ENCODE measurements around the gene NUPR1.

Gene NUPR1

DNA sequence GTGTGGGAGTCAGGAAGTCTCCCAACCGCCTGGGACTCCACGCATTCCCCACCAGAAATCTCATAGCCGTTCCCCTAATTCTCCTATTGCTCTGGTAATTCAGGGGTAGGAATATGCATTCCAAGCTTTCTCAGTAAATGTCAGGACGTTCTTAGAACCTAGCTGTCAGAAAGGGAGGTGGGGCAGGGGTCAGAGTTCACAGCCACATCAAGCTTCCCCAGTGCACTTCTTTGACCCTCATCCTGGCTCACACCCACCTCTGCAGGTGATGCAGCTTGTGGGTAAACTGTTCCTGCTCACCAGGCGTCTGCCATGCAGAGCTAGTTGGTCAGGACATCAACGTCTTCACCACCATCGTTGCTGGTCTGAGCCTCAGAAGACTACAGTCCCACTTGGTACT, 18.1 kb downstream of the NUPR1 start:
- TF ChIP-seq, protein P1, sequence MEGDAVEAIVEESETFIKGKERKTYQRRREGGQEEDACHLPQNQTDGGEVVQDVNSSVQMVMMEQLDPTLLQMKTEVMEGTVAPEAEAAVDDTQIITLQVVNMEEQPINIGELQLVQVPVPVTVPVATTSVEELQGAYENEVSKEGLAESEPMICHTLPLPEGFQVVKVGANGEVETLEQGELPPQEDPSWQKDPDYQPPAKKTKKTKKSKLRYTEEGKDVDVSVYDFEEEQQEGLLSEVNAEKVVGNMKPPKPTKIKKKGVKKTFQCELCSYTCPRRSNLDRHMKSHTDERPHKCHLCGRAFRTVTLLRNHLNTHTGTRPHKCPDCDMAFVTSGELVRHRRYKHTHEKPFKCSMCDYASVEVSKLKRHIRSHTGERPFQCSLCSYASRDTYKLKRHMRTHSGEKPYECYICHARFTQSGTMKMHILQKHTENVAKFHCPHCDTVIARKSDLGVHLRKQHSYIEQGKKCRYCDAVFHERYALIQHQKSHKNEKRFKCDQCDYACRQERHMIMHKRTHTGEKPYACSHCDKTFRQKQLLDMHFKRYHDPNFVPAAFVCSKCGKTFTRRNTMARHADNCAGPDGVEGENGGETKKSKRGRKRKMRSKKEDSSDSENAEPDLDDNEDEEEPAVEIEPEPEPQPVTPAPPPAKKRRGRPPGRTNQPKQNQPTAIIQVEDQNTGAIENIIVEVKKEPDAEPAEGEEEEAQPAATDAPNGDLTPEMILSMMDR (IDR thresholded peaks at IDR 0.05; ENCODE audit: borderline replicate concordance, control extremely low read depth, extremely low read depth, insufficient read depth, missing control alignments), result no peak
- in situ Hi-C loops (cut with MboI; ENCODE audit: low sequenced_read_pairs, unreplicated experiment), result no loop called here
- no peak for DNase-seq (ENCODE audit: low spot score)

DNA sequence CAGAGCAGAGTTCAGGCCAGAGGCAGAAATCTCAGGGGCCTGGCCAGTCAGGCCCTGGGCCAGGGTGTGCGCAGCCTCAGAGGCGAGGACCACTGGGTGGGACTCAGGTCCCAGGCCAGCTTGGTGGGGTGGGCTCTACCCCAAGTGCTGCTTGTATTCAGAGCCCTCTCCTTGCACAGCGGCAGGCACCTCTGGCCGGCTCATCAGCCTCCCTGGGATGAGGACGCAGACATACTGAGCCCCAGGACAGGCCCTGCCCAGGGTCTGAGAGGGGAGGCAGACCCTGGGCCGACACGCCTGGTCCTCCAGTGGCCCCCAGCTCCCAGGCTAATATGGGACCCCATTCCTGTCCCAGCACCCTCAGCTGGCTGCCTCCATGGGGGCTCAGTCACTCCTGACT, 24.5 kb downstream of the NUPR1 start:
- TF ChIP-seq, protein P1 (IDR thresholded peaks at IDR 0.05; ENCODE audit: borderline replicate concordance, control extremely low read depth, extremely low read depth, insufficient read depth, missing control alignments), result no peak
- DNase-seq (ENCODE audit: low spot score), result no peak
- in situ Hi-C loops (cut with MboI; ENCODE audit: low sequenced_read_pairs, unreplicated experiment), result no loop called here

DNA sequence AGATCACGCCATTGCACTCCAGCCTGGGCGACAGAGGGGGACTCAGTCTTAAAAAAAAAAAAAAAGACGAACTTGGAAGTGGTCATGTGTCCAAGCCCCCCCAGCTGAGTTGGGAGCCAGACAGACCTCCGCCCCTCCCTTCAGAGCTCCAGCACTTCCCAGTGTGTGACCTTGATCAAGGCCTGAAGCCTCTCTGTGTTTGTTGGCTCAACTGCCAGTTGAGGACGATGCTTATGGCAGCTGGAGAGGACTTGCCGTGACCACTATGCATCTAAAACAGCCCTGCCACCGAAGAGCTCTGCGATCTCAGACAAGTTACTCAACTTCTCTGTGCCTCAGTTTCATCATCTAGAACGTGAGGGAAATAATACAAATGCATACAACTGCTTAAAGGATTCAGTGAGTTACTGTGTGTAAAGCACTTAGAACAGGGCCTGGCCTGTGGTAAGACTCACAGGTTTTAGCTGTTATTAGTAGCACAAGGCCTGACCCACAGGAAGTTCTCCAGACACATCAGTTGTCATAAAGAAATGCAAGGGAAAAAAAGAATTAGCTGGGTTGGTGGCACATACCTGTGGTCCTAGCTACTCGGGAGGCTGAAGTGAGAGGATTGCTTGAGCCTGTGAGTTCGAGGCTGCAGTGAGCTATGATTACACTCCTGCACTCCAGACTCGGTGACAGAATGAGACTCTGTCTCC, 25.1 kb downstream of the NUPR1 start:
- in situ Hi-C loops (cut with MboI; ENCODE audit: low sequenced_read_pairs, unreplicated experiment), result no loop called here
- DNase-seq (ENCODE audit: low spot score), result no peak
- TF ChIP-seq, protein P1 (IDR thresholded peaks at IDR 0.05; ENCODE audit: borderline replicate concordance, control extremely low read depth, extremely low read depth, insufficient read depth, missing control alignments), result no peak

DNA sequence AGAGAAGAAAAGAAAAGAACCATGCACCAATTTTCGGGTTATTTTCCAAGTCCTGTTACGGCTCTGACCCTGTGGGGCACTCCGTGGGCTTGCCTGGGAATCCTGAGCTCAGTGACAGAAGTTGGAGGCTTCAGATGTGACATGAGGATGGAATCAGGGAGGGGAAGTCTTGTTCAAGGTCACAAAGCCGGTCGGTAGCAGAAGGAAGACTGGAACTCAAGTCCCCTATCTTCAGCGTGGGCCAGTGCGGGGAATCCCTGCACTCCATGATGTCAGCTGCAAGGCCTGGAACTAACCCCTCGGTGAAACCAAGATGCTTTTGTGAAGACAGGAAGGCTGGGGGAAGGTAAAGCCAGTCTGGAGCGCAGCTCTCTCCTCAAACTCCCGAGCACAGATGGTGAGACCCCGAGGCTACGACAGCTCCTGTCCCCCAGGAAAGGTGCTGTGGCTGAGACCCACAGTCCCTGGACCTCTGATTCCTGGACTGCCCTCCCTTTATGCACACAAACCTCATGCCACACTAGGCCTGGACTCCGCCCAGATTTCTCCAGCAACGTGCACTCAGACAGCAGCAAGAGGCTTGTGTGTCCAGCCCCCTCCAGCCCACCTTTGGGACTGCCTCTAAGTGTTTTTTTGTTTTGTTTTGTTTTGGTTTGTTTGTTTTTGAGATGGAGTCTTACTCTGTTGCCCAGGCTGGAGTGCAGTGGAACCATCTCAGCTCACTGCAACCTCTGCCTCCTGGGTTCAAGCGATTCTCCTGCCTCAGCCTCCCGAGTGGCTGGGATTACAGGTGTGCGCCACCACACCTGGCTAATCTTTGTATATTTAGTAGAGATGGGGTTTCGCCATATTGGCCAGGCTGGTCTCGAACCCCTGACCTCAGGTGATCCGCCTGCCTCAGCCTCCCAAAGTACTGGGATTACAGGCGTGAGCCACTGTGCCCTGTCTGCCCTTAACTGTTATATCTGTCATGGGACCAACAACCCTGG, 26.7 kb downstream of the NUPR1 start:
- in situ Hi-C loops (cut with MboI; ENCODE audit: low sequenced_read_pairs, unreplicated experiment), result no loop called here
- TF ChIP-seq, protein P1 (IDR thresholded peaks at IDR 0.05; ENCODE audit: borderline replicate concordance, control extremely low read depth, extremely low read depth, insufficient read depth, missing control alignments), result no peak
- no peak for DNase-seq (ENCODE audit: low spot score)

DNA sequence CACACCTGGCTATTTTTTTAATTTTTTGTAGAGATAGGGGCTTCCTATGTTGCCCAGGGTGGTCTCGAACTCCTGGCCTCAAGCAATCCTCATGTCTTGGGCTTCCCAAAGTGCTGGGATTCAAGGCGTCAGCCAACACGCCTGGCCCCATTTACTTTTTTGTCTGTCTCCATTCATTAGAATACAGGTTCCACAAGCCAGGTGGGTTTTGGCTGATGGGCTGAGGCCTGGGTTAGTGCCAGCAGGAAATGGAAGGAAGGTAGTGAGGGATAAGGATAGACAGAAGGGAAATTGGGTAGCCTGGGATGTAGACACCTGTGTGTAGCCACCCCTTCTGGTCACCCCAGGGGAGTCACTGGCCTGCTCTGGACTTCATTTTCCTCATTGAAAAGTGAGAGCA, 27.7 kb downstream of the NUPR1 start:
- DNase-seq (ENCODE audit: low spot score), result no peak
- TF ChIP-seq, protein P1 (IDR thresholded peaks at IDR 0.05; ENCODE audit: borderline replicate concordance, control extremely low read depth, extremely low read depth, insufficient read depth, missing control alignments), result no peak
- in situ Hi-C loops (cut with MboI; ENCODE audit: low sequenced_read_pairs, unreplicated experiment), result no loop called here

GRCh38 chr16:28505489-28506137, 33.2 kb downstream of the NUPR1 start:
- TF ChIP-seq, protein P1 (IDR thresholded peaks at IDR 0.05; ENCODE audit: borderline replicate concordance, control extremely low read depth, extremely low read depth, insufficient read depth, missing control alignments), result no peak
- DNase-seq (ENCODE audit: low spot score), result no peak
- in situ Hi-C loops (cut with MboI; ENCODE audit: low sequenced_read_pairs, unreplicated experiment), result no loop called here
